HUES48 (cell line): ENCODE measurements around the gene KCTD7.
"Not testable (repeated sequence)": the region's sequence is repeated elsewhere in the genome, so short reads cannot be mapped to it uniquely, and the experiment has no call there.

Experiments used
- H3K27ac ChIP-seq: one replicate; pipeline ENCODE4 v1.7.0; 2013; ENCODE audit warnings: low read depth, low read length, inconsistent platforms
- H3K27me3 ChIP-seq: 2 replicates; pipeline ENCODE4 v1.6.1; 2013; ENCODE audit warnings: mild to moderate bottlenecking, low read length; ENCODE audit not compliant: control insufficient read depth, insufficient read depth
- H3K36me3 ChIP-seq: 2 replicates; pipeline ENCODE4 v1.6.1; 2013; ENCODE audit warnings: low read length; ENCODE audit not compliant: control insufficient read depth, insufficient read depth
- H3K4me1 ChIP-seq: 2 replicates; pipeline ENCODE4 v1.6.1; 2013; ENCODE audit warnings: mild to moderate bottlenecking, low read length; ENCODE audit not compliant: control insufficient read depth, insufficient read depth
- H3K4me3 ChIP-seq: 2 replicates; pipeline ENCODE4 v1.5.1; 2013; ENCODE audit warnings: mild to moderate bottlenecking, low read depth, low read length
- H3K9ac ChIP-seq: 2 replicates; pipeline ENCODE4 v1.6.1; 2013; ENCODE audit warnings: mild to moderate bottlenecking, low read depth, low read length, moderate library complexity
- H3K9me3 ChIP-seq: 2 replicates; pipeline ENCODE4 v1.6.1; 2013; ENCODE audit warnings: low read length; ENCODE audit not compliant: control insufficient read depth, insufficient read depth

KCTD7 gene

GRCh38 chr7:66655113-66655806 lies 26.6 kb downstream of the KCTD7 start:
- H3K4me3 ChIP-seq, result peak overlapping the region; percentile 69
- H3K9me3 ChIP-seq, H3K36me3 ChIP-seq, H3K27me3 ChIP-seq, H3K4me1 ChIP-seq: not testable (repeated sequence)
- H3K9ac ChIP-seq, result peak overlapping the region; percentile 63
- H3K27ac ChIP-seq, result peak overlapping the region; percentile 97

GRCh38 chr7:66655826-66656485 lies 27.3 kb downstream of the KCTD7 start:
- H3K4me3 ChIP-seq, result peak overlapping the region; percentile 69; the same call in 1 of the 2 replicates
- H3K9ac ChIP-seq, H3K27ac ChIP-seq, H3K27me3 ChIP-seq, H3K4me1 ChIP-seq, H3K36me3 ChIP-seq, H3K9me3 ChIP-seq: not testable (repeated sequence)

GRCh38 chr7:66657798-66658197 lies 29.1 kb downstream of the KCTD7 start:
- no peaks in the 10 kb centered on the region for H3K27me3 ChIP-seq
- no peak overlapping the region for H3K27ac ChIP-seq
- H3K9ac ChIP-seq, result no peak overlapping the region
- no peaks in the 10 kb centered on the region for H3K9me3 ChIP-seq
- H3K4me3 ChIP-seq, result no peak overlapping the region
- no peaks in the 10 kb centered on the region for H3K4me1 ChIP-seq
- peaks cover 4% of the 10 kb centered on the region; the same call in 1 of the 2 replicates for H3K36me3 ChIP-seq

DNA sequence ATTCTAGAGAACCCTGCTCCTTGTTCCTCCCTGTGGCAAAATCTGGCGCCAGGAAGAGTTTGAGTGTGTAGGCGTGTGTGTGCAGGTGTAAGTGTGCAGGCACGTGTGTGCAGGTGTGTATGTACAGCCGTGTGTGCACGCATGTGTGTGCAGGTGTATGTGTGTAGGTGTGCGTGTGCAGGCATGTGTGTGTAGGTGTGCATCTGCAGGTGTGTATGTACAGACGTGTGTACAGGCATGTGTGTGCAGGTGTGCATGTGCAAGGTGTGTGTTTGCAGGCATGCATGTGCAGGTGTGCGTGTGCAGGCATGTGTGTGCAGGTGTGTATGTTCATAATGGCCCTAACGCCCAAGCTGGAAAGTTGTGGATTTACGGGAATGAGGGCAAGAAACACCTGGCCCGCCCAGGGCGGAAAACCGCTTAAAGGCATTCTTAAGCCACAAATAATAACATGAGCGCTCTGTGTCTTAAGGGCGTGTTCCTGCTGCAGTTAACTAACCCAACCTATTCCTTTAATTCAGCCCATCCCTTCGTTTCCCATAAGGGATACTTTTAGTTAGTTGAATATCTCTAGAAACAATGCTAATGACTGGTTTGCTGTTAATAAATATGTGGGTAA lies 34.1 kb downstream of the KCTD7 start:
- Histone ChIP-seq H3K9ac (no peak overlapping the region), H3K4me3 (no peak overlapping the region), H3K36me3 (no peaks in the 10 kb centered on the region), H3K9me3 (no peaks in the 10 kb centered on the region), H3K27ac (no peak overlapping the region), H3K4me1 (no peaks in the 10 kb centered on the region), H3K27me3 (no peaks in the 10 kb centered on the region)

DNA sequence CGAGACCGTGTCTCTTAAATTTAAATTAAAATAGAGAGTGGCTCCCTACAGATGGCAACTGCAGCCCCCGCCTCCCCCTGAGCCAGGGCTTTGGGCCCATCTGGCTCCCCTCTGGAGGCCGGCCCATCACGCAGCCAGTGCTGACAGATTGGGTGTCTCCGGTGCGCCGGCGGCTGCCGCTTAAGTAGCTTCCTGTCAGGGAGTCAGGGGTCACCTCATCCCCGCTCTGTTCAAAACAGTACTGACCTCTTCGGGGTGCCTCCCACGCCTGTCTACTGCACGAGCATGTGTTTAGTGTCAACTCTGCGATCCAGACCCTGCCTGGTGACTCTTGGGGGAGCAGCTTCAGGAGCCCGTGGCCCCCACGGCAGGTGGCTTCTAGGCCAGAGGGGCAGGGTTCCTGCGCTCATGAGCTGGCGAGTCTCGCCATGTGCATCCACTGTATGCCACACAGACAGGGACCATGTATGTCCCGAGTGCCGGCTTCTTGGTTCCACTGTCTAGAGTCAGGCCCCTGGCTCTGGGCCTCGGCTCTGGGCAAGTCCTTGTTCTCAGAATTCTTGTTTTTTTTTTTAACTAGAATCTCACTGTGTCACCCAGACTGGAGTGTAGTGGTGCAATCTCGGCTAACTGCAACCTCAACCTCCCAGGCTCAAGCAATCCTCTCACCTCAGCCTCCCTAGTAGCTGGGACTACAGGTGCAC lies 36.1 kb downstream of the KCTD7 start:
- H3K27ac ChIP-seq, result no peak overlapping the region
- no peaks in the 10 kb centered on the region for H3K27me3 ChIP-seq
- H3K4me3 ChIP-seq, result no peak overlapping the region
- no peaks in the 10 kb centered on the region for H3K9me3 ChIP-seq
- no peak overlapping the region for H3K9ac ChIP-seq
- no peaks in the 10 kb centered on the region for H3K36me3 ChIP-seq
- no peaks in the 10 kb centered on the region for H3K4me1 ChIP-seq

- Histone ChIP-seq H3K9me3 (no peaks in the 10 kb centered on the region), H3K36me3 (no peaks in the 10 kb centered on the region), H3K9ac (no peak overlapping the region), H3K27ac (no peak overlapping the region), H3K4me3 (no peak overlapping the region), H3K27me3 (no peaks in the 10 kb centered on the region), H3K4me1 (no peaks in the 10 kb centered on the region)
These were observed 37.8 kb downstream of the KCTD7 start for GRCh38 chr7:66666313-66666952.

- Histone ChIP-seq H3K36me3 (no peaks in the 10 kb centered on the region), H3K4me1 (no peaks in the 10 kb centered on the region), H3K27ac (no peak overlapping the region), H3K9ac (no peak overlapping the region), H3K27me3 (no peaks in the 10 kb centered on the region), H3K9me3 (no peaks in the 10 kb centered on the region), H3K4me3 (no peak overlapping the region)
These were observed 38.5 kb downstream of the KCTD7 start for GRCh38 chr7:66667023-66667728.

- Histone ChIP-seq H3K9ac (no peak overlapping the region), H3K4me3 (no peak overlapping the region), H3K27me3 (no peaks in the 10 kb centered on the region), H3K9me3 (no peaks in the 10 kb centered on the region), H3K36me3 (no peaks in the 10 kb centered on the region), H3K4me1 (no peaks in the 10 kb centered on the region), H3K27ac (no peak overlapping the region)
These were observed 39.4 kb downstream of the KCTD7 start for GRCh38 chr7:66668112-66668511.

- no peaks in the 10 kb centered on the region for H3K36me3 ChIP-seq
- no peaks in the 10 kb centered on the region for H3K9me3 ChIP-seq
- no peaks in the 10 kb centered on the region for H3K4me1 ChIP-seq
- H3K9ac ChIP-seq, result no peak overlapping the region
- H3K4me3 ChIP-seq, result no peak overlapping the region
- no peaks in the 10 kb centered on the region for H3K27me3 ChIP-seq
- no peak overlapping the region for H3K27ac ChIP-seq
These were observed 40.0 kb downstream of the KCTD7 start for GRCh38 chr7:66668677-66669076.

- H3K27me3 ChIP-seq, result no peaks in the 10 kb centered on the region
- H3K4me1 ChIP-seq, result no peaks in the 10 kb centered on the region
- no peaks in the 10 kb centered on the region for H3K9me3 ChIP-seq
- H3K36me3 ChIP-seq, result no peaks in the 10 kb centered on the region
- H3K27ac ChIP-seq, result no peak overlapping the region
- H3K4me3 ChIP-seq, result no peak overlapping the region
- no peak overlapping the region for H3K9ac ChIP-seq
These were observed 40.4 kb downstream of the KCTD7 start for GRCh38 chr7:66669088-66669487.
